AG08396 (cell line): ENCODE results near the gene SLC35G6.
"Not testable (repeated sequence)": the region's sequence is repeated elsewhere in the genome, so short reads cannot be mapped to it uniquely, and the experiment has no call there.

Source experiments
- DNase-seq: peaks from one replicate; pipeline ENCODE4 v3.0.0; 2012; ENCODE audit warnings: low spot score, mixed read lengths

SLC35G6 gene

GRCh38 chr17:7460850-7461660 lies 20.2 kb upstream of the SLC35G6 start:
- no peak for DNase-seq

DNA sequence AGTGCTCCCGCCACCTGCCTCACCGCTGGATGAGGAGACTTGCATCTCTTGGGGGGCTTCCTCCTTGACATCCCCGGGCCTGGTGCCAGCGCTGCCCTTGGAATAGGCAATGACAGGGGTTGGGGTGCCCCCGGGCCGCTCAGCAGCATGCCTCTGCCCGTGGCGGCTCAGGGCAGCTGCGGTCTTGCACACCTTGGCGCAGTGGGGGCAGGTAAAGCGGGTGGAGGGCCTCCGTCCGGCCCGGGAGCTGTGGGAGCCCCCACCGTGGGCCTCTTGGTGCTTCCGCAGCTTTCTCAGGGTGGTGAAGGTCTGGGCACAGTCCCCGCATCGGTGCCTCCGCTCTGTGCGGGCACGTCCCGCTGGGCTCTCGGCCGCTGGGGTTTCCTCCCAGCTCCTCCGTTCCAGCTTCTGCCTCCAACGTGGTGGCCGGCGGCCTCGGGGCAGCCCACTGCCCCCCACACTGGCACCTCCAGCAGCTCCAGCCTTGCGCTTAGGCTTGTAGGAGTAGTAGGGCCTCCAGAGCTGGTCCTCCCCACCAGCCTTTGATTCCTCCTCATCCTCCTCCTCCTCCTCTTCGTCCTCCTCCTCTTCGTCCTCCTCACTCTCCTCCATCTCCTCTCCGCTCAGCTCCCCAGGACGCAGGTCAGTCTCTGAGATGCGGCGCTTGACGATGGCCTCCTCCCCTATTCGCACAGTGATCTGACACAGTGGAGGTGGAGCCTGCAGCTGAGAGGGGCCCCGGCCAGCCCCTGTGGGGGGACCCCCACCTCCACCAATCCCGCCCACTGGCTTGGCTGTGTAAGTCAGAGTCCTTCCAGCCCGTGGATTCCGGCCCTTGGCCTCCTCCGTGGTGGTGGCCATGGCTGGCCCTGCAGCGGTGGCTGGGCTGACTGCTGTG lies 18.5 kb upstream of the SLC35G6 start:
- no peak for DNase-seq

- DNase-seq = no peak
Measured at GRCh38 chr17:7463372-7463846, 17.8 kb upstream of the SLC35G6 start.

DNA sequence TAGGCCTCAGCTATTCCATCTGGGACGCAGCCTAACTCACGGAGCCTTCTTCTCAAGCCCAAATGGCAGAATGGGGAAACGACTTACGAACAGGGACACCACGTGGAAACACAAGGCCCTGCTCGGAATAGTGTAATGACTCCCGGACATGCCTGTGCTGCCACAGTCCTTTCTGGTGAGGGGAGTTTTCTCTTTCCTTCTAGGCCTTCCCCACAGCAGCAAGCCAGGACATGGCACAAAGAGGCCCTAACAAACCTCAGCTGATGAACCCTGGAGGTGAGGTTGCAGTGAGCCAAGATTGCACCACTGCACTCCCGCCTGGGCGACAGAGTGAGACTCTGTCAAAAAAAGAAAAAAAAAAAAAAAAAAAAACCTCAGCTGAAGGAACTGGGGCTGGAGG lies 17.2 kb upstream of the SLC35G6 start:
- DNase-seq = no peak

GRCh38 chr17:7465597-7466275 lies 15.5 kb upstream of the SLC35G6 start:
- no peak for DNase-seq

DNA sequence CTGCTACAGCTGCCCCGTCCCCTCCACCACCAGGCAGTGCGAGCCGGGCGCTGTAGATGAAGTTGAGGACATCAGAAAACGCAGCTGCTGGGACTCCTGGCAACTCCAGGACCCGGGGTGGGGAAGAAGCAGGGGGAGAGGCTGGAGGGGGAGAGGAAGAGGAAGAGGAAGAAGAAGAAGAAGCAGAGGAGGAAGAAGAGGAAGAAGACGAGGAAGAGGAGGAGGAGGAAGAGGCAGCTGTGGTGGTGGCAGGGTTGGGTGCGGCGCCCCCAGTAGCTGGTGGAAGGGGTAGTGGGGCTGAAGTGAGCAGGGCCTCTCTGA lies 15.0 kb upstream of the SLC35G6 start:
- no peak for DNase-seq

DNA sequence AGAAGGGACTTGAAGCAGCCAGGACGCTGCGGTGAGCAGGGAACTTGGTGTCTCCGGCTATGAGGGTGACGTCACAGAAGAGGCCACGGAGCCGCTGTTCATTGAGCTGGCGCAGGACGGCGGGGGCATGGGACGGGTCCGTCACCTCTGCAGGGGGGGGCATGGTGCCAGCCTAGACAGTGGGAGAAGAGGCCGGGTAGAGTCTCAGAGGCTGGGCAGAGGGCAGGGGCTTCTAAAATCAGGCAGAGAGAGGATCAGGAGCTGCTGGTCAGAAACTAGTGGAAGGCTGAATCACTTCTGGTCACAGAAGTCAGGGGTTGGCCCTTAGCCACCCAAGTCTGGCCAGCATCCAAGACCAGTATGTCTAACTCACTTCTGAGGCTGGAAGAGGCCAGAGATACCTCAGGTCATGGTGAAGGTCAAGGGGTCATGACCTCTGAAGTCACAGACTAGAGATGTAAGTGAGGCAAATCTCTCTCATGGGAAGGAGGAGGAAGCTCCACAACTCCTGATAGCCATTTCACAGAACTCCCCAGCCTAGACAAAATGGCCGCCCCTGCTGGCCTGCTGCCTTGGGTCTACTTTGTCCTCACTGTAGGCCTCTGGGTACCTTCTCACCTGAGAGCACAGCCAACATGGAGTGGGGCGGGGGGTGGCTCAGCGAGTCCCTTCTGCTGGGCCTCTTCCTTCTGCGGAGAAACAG lies 14.5 kb upstream of the SLC35G6 start:
- peak; percentile 79 for DNase-seq

- DNase-seq = no peak
Measured at GRCh38 chr17:7467498-7467897, 13.7 kb upstream of the SLC35G6 start.

DNA sequence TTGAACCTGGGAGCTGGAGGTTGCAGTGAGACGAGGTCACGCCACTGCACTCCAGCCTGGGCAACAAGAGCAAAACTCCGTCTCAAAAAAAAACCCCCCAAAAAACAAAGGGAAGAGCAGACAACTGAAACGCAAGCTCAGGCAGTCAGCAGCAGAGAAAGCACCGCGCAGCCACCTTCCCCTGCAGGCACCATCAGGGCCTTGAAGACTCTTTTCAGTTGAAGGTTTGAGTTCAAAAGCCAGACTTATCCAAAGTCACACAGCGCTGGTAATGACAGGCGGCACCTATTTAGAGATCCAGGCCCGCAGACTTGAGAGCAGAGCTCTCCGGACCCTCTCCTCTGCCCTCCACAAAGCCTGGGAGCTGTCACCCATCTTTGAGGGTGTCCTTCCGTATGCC lies 13.0 kb upstream of the SLC35G6 start:
- no peak for DNase-seq

DNA sequence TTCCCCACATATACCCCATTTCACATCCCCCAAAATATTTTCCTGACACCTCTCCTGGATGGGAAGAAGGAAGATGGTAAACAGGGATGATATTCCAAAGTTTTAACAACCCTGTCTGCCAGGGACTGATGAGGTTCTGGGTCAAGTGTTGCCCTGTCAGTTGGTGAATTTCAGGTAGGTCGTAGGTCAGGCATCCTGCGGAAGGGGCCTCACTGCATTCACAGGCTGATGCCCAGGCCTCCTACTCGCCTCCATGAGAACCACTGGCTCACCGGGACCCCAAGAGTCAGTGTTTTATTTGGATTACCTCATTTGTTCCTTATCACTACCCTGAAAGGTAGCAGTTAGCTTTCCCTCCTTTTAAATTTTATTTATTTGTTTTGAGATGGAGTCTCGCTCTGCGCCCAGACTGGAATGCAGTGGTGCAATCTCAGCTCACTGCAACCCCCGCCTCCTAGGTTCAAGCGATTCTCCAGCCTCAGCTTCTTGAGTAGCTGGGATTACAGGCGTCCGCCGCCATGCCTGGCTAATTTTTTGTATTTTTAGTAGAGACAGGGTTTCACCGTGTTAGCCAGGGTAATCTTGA lies 12.3 kb upstream of the SLC35G6 start:
- DNase-seq = no peak

- DNase-seq = not testable (repeated sequence)
Measured at GRCh38 chr17:7469843-7470242, 11.4 kb upstream of the SLC35G6 start.

GRCh38 chr17:7470457-7470973 lies 10.7 kb upstream of the SLC35G6 start:
- not testable (repeated sequence) for DNase-seq

GRCh38 chr17:7471729-7472128 lies 9.5 kb upstream of the SLC35G6 start:
- no peak for DNase-seq

- not testable (repeated sequence) for DNase-seq
Measured at GRCh38 chr17:7474767-7475166, 6.5 kb upstream of the SLC35G6 start.

GRCh38 chr17:7475764-7476422 lies 5.4 kb upstream of the SLC35G6 start:
- peak; percentile 71 for DNase-seq

DNA sequence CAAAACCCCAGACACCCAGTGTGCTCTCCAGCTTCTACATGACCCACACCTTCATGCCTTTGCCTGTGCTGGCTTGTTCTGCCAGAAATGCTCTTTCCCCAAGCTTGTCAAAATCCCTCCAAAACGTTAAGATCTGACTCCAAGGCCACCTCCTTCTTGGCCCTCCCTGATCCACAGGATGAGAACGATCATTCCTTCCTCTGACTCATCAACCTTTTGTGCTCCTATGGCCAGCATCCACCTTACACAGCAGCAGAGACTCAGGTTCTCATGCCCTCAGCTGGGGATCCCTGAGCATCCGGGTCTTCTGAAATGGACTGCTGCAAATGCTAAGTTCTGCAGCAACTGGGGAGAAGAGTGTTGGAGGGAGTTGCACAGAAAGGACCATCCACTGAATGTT lies 4.8 kb upstream of the SLC35G6 start:
- peak; percentile 40 for DNase-seq

DNA sequence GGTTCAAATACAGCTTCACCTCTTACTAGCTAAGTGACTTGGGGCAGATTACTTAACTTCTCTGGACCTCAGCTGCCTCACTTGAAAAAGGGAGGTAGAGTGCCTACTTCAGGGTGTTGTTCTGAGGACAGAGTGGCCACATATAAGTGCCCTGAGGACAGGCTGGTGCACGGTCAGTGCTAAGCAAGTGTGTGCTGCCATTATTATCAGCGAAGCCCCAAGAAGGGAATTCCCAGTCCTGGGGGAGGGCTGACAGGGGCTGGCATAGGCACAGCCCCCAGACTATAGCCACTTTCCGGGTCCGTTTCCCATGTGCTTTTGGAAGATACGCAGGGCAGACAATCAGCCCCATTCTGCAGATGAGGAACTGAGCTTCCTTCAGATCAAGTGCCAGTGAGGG lies 4.3 kb upstream of the SLC35G6 start:
- DNase-seq = no peak

DNA sequence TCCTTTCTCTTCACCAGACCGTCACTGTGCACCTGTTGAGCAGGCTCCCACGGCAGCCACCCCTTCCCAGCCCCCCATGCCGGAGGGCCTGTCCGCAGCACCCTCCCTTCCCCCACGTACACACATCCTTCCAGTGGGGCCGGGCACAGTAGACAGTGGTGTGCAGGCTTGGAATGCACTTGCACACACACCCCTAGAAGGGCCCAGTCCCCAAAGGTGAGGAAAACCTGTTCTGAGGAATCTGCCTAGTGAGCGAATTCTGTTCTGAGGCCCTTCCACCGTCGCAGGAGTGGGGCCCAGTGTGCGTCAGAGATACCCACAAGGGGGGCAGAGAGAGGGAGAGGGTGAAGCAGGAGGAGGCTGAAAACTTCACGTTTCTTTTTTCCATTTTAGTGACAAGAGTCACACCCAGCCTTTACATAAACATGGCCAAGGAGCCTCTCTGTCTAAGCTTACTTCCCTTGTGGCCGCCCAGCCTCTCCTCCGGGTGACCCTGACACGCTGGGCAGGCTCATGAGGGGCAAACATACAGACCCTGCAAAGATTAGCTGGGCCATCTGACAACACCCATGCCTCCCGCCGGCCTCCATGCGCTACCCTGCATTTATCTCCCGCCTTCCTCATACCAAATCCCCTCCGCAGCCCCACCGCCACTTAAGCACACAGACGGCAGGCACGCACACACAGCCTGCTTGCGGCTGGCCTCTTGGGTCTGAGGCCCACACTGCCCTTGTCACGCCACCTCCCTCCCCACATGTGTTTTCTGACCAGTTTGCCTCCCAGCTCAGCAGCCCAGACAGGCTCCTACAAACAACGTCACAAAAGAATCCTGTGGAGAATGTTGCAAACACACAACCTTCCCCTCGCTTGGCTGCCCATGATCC lies 3.6 kb upstream of the SLC35G6 start:
- DNase-seq = peak; percentile 89
